NCI-H1436 (cell line): ENCODE measurements around the gene WDR82.

Experiments used
- DNase-seq: peaks from one replicate; lab custom pipeline; 2025; lab: John Stamatoyannopoulos, UW

The WDR82 gene

DNA sequence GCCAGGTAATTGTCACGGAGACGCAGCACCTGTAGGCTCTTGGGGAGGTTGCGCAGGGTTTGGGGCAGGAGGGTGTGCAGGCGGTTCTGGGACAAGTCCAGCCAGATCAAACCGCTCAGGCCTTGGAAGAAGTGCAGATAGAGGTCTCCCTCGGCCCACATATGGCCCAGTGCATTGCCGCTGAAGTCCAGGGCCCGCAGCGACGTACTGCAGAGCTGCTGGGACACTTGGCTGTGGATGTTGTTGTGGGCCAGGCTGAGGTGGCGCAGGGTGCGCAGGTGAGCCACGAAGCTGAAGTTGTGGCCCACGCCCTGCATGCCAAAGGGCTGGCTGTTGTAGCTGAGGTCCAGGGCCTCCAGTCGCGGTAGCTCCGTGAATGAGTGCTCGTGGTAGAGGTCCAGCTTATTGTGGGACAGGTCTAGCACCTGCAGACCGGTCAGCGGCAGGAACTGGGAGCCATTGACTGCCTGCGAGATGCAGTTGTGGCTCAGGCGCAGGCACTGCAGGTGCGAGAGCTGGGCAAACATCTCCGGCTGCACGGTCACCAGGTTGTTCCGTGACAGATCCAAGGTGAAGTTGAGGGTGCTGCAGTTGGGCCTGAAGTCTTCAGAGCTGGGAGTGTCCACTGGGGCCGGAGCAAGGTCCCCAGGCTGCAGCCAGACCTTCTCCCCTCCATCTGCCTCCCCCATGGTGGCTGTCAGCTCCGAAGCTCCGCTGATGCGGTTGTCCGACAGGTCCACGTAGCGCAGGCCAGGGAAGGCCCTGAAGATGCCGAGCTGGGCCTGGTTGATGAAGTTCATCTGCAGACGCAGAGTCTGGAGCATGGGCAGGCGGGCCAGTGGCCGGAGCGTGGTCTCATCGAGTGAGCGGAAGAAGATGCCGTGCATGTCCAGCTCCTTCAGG, 55.9 kb downstream of the WDR82 start:
- no peak for DNase-seq

DNA sequence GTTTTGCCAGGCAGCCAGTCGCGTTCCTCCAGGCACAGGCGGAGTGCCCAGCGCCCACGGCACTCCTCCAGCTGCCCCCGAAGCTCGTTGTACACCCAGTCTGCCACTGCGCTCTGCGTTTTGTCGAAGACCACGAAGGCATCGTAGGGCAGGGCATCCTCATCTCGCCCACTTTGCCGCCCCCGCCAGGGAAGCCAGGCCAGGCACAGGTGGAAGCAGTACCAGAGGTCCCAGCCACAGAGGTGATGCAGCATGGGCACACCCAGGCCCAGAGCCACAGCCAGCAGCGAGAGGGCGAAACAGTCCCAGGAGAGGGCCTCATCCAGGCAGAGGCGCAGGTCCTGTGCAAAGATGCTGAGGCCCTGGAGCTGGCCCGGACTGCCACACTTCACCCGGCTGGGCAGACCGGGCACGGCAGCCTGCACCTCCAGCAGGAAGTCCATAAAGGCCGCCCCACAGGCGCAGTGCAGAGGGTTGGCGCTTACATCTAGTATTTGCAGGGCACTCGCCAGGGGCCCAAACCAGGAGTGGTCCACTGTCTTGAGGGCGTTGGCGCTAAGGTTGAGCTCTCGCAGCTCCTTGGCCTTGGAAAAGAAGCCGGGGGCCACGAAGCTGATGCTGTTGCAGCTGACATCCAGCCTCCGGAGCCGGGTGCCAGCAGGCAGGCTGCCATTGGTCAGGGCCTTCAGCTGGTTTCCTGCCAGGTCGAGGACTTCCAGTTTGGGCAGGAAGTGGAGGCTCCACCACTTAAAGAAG, 56.7 kb downstream of the WDR82 start:
- no peak for DNase-seq

DNA sequence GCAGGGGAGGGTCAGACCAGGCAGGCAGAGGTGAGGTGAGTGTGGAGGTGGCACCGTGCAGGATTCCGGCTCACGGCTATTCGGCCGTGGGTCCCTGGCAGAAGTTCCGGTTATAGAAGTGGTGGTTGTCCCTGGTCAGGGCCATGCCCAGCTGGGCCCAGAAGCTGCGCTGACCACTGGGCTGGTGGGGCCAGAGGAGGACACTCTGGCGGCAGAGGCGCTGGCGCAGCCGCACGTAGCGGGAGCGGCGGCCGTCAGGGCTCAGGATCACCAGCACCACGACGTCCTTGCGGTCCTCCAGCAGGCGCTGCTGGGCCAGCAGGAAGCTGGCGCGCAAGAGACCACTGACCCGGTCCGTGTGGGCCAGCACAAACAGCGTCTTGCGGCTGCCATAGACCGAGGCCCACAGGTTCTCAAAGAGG, 57.3 kb downstream of the WDR82 start:
- no peak for DNase-seq

DNA sequence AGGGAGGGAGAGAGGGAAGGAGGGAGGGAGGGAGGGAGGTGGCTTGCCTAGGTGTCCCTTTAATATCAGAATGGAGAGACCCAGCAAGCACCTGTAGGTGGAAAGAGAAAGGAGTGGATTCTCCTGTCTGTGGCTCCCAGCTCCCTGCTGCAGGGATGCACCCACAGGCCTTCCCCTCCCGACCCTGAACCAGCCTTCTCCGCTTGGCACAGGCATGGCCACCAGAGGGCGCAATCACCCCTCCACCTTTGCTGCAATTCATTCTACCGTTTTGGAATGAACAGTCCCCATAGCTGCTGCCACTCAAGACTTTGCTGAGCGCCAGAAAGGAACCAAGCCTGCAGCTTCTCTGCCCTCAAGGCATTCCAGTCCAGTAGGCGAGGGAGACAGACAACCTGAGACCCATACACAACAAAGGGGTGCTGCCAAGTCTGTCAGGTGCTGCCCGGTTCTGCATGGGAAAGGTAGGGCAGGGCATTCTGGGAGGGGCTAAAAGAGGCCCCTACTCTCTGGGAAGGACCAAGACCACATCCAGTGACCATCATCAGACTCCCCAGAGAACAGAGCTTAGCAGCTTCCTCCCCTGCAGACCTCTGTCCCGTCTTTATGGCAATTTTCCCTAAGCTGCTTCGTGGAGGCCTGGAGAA, 57.9 kb downstream of the WDR82 start:
- peak; percentile 34 for DNase-seq

DNA sequence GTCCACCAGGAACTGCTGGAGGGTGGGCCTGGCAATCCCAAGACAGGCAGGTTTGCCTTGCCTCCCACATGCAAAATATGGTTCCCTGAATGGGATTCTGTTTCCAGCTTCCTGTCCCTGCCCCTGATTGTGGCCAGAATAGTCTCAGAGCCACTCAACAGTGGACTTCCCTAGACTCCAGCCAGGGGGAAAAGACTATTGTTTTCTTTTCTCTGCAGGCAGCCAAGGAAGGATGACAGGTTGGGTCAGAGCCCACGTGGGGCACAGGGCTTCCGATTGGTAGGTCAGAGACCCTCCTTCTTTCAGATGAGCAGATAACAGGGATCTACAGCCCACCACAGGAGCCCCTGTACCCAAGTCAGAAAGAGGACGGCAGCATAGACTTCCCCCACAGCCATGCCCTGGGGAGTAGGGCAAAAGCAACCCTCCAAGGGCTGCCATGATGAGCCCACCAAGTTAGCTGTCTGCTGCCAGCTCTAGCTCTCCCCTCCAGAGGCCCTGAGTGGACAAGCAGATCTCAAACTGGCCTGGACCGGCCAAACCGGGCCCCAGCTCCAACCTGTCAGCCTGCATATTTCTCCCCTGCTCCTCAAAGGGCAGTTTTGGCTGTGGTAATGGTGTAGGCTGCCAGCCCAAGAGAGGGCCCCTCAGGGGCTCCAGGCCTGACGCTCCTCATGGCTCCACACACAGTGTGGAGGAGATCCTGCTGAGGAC, 59.4 kb downstream of the WDR82 start:
- no peak for DNase-seq

DNA sequence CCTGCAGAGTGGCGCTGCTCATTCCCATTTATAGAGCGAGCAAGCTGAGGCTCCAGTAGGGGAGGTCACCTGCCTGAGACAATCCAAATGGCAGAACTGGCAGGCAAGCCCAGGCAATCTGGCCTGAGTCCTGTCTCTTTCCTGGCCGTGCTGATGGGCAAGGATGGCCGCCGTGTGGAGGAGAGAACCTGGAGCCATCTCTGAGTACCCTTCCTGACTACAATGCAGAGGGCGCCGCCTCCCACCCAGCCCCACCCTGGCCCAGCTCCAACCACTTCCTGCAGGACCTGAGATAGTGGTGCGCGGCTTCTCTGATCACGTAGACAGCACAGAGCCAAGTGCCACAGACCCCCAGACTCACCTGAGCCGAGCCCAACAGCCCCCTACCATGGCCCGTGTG, 60.0 kb downstream of the WDR82 start:
- DNase-seq, result no peak

DNA sequence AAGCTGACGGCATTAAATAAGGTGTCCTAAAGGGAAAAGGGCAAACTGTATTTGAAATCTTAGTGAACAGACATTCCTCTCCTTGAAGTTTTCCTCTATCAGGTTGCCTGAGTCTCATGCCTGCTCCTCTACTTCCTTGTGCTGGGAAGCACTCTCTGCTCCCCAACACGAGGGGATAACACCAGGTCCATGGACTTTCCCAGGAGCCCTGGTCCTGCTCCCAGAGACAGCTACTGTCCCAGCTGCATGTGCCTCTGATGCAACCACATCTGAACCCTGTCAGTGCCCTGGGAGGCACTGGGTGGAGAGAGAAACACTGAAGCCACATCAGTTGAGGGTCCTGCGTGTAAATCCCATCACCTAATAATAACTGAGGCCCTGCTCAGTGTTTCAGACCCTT, 60.4 kb downstream of the WDR82 start:
- no peak for DNase-seq

DNA sequence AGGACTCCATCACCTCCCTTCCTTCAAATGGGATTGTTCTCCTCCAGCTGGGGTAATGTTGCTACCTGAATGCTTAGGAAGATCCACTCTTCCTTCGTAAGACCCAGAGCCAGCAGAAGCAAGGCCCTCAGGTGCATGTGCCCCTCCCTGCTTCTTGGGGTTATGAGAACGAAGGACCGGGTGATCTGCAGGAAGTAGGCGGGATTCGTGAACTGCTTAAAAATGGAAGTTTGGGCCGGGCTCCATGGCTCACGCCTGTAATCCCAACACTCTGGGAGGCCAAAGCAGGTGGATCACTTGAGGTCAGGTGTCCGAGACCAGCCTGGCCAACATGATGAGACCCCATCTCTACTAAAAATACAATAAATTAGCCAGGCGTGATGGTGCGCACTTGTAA, 61.0 kb downstream of the WDR82 start:
- DNase-seq, result no peak

DNA sequence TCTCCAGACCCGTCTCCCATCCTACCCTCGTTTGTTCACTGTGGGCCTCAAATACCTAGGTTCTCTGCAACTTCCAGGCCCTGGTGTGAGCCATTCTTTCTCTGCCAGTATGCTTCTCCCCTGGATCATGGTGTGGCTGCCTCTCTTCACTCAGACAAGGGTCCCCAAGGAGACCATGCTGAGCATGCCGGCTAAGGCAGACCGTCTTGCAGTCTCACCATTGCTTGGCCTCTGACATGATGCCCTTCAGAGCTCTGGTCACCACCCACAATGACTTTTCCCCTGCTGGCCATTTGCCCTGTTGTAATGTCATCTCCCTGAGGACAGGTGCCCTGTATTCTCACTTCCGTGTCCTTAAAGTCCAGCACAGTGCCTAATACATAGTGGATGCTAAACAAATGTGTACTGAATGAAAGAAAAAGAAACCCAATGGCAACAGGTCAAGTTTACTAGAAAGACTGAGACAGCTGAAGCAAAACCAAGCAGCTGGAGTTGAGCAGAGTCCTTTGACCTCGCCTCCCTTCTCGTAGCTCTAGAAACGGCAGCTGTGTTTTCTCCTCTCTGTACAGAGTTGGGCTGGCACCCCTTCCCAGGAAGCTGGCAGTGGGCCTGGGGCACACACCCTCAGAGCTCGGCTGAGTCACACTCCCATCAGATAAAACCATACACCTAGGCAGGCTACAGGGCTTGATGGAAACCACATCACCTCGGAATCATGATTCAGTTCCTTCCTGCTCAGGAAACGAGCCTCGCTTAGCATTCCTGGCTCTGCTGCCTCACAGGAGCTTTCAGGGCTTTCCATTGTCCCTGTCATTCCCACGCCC, 61.7 kb downstream of the WDR82 start:
- DNase-seq, result no peak

DNA sequence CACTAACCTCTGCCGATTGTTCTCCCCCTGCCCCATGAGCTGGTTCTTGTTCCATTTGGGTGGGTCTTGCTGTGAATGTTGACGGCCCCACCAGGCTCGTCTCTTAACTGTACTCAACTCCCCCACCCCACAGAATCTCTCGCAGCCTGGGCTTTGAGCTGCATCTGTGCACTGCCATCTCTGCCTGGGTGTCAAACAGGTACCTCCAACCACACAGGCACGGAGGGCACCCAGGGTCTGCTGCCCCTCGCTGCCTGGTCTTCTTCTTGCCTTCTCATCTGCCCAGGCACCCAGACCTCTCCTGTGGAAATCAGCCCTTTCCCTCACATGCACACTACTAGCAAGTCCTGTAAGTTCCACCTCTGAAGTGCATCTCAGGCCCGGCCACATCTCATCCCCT, 63.1 kb downstream of the WDR82 start:
- no peak for DNase-seq

DNA sequence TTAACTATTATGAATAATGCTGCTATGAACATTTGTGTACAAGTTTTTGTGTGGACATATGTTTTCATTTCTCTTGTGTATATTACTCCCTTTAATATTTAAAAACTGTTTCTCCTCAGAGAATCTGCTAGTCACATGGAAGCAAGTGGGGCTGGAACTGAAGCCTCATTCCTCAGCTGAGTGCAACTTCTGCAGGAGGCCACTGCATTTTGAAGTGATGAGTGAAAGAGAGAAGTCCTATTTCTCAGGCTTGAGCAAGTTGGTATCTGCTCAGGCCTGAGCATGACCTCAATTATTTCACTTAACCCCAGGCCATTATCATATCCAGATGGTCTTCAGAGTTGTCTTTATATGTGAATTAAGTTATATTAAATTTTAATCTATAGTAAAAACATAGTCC, 64.5 kb downstream of the WDR82 start:
- no peak for DNase-seq

DNA sequence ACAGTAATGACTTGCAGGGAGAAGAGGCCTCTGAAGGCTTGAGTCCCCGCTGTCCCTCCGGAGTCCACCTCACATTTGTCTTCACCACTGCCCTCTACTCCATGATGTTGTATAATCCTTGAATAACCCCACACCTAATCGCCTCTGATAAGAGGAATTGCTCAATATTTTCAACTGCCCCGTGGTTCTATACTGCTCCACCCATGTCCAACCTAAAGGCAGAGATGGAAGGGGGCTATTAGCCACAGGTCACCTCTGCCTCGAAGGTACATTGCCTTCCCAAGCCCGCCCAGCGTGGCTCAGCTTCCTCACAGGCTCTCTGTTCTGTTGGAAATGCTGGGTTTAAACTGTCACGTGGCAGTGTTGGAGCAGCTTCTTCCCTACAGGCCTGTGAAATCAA, 65.4 kb downstream of the WDR82 start:
- no peak for DNase-seq

DNA sequence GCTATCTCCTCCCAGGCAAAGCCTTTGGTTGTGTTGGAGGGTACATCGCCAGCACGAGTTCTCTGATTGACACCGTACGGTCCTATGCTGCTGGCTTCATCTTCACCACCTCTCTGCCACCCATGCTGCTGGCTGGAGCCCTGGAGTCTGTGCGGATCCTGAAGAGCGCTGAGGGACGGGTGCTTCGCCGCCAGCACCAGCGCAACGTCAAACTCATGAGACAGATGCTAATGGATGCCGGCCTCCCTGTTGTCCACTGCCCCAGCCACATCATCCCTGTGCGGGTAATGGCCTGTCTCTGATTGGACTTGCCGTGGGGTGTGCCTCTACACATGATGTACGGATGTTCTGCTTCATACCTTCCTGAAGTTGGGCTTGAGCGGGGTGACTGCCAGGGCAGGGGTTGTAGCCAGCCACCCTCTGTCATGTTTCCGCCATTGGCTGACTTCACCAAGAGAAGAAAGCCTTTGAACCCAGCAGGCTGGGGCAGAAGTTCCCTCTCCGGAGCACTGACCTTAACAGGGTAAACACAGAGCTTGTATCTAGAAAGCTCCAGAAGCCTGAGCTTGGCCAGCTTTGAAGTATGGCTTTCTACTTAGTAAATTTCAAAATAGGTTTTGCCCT, 67.1 kb downstream of the WDR82 start:
- no peak for DNase-seq

DNA sequence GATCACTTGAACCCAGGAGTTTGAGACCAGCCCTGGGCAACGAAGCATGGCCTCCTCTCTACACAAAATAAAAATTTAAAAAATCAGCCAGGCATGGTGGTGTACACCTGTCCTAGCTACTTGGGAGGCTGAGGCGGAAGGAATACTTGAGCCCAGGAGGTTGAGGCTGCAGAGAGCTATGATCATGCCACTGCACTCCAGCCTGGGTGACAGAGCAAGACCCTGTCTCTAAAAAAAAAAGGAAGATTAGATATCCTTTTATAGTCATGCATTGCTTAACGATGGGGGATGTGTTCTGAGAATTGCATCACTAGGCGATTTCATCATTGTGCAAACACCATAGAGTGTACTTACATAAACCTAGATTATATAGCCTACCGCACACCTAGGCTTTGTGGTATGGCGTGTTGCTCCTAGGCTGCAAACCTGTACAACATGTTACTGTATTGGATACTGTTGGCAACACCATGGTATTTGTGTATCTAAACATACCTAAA, 67.9 kb downstream of the WDR82 start:
- no peak for DNase-seq

DNA sequence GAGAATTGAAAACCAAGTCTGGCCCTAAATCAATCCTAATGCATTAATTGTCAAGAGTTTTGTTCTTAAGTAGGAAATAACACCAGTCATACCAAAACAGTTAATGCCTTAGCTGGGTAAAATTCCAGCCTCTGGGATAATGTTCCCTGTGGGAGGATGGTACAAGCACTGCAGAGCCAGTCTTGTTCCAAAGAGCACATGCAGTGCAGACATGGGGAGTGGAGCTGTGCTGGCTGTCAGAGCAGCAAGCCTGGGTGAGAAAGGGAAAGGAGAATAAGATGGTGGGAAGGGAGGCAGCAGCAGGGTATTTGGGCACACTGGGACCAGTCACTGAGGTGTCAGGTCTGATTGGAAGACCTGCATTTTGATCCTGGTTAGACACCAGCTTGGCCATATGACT, 68.4 kb downstream of the WDR82 start:
- no peak for DNase-seq

DNA sequence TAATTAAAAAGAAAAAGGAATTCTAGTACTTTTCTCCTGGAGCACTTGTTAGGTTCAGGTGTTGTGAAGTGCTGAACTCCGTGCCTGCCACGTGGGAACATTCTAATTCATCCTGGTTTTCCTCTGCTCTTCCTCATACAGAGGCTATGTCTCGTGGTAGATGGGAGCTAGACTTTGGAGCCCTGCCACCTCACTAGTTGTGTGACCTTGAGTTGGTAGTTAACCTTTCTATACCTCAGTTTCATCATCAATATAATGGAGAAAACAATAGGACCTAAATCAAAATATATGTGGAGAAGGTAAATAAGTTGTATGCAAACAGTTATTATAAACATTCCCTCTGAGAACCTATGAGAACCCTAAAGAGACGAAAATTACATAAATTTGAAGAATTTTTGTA, 69.9 kb downstream of the WDR82 start:
- DNase-seq, result no peak

DNA sequence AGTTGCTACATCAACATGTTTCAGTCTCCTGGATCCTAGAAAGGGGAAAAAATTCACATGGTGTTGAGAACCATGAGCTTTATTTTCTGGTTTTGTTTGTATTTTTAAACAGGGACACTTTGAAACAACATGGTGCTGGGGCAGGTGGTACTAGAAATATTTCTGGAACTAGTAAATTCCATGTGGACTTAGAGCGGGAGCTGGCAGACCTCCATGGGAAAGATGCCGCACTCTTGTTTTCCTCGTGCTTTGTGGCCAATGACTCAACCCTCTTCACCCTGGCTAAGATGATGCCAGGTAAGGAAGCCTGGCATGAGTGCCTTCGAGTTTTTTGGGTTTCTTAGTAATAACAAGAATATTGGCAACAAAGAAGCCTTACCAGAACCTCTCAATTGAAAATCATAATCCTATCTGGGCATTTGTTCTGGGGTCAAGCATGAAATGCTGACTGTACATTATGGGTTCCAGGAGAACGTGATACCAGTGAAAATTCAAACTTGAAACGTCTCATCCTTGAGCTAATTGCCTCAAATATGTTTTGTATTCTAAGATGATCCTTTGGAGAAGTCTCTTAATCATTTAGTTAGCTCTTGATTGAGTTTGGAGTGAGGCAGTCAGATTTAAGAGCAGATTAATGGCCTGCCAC, 72.6 kb downstream of the WDR82 start:
- no peak for DNase-seq
